HepG2 (cell line): ENCODE measurements around the gene MAP1LC3A. TPM values are rescaled to one million over a fixed set of nuclear protein-coding genes. Genes with fewer than 3 reads are reported as not detected.

Experiments
- ATAC-seq: fragments of 200-7000 bp; cut with Tn5 transposase; 3 replicates; pipeline ENCODE4 v1.9.1; 2020; ENCODE audit warnings: mild to moderate bottlenecking, moderate library complexity
- BruUV-seq: library from RNA; stranded (reverse); fragments of 400-500 nt; replicated peaks from 2 replicates; lab custom pipeline; 2021; lab: Mats Ljungman, UMichigan
- CTCF ChIA-PET: fragments of 300-600 bp; formaldehyde crosslinking; extraction: SDS; loops from one replicate; lab custom pipeline; 2021; ENCODE audit warnings: low total read pairs, inconsistent platforms, low intra/inter-chr PET ratio; lab: Yijun Ruan, JAX
- POLR2A ChIA-PET: fragments of 350-600 bp; sonication (Branson Sonifier 250); formaldehyde crosslinking; loops from one replicate; lab custom pipeline; 2020; ENCODE audit warnings: antibody characterized with exemption, inconsistent platforms; lab: Yijun Ruan, JAX
- DNase-seq: peaks from one replicate; pipeline ENCODE4 v3.0.0-alpha.2; 2015; ENCODE audit warnings: low spot score
- FAIRE-seq: peaks from 3 replicates; lab custom pipeline; 2011; peaks lifted over from hg19 to GRCh38; lab: Jason Lieb, UNC
- H2AFZ ChIP-seq: one replicate; pipeline ENCODE4 v1.6.1; 2011; ENCODE audit warnings: low read length, inconsistent platforms
- H3K27ac ChIP-seq: fragments of 300-600 bp; 3 replicates; pipeline ENCODE4 v1.8.0; 2011; ENCODE audit warnings: mixed run types, mild to moderate bottlenecking, mixed read lengths, low read length, inconsistent platforms; ENCODE audit not compliant: insufficient read depth; ENCODE audit errors: extremely low read length
- H3K27me3 ChIP-seq, 2 experiments: fragments of 200-600 bp in 1 of 2; 2 replicates in 1 of 2; 3 replicates in 1 of 2; pipeline versions ENCODE4 v1.6.0 to v1.8.0; 2011; ENCODE audit warnings: low read length in 2 of 2, mild to moderate bottlenecking in 2 of 2, moderate library complexity in 2 of 2, inconsistent platforms in 1 of 2; ENCODE audit not compliant: insufficient read depth in 2 of 2, control insufficient read depth in 1 of 2
- H3K36me3 ChIP-seq, 2 experiments: fragments of 200-600 bp in 1 of 2; replicated peaks in 1 of 2; 2 replicates in 1 of 2; 3 replicates in 1 of 2; pipeline versions ENCODE4 v1.5.1 to v1.8.0; 2011; ENCODE audit warnings: low read length in 2 of 2, inconsistent platforms in 1 of 2; ENCODE audit not compliant: insufficient read depth in 2 of 2, control insufficient read depth in 1 of 2
- H3K4me1 ChIP-seq: 2 replicates; pipeline ENCODE4 v1.5.1; 2012; ENCODE audit warnings: low read length, inconsistent platforms; ENCODE audit not compliant: insufficient read depth
- H3K4me2 ChIP-seq: 2 replicates; pipeline ENCODE4 v1.6.0; 2011; ENCODE audit warnings: low read depth, low read length, inconsistent platforms
- H3K4me3 ChIP-seq, 3 experiments: fragments of 200-600 bp in 1 of 3; sonication (generic), shearing (Covaris generic) in 1 of 3; replicated peaks in 1 of 3; 2 replicates each; pipeline ENCODE4 v1.5.1; 2011 to 2016; ENCODE audit warnings: low read length in 3 of 3, inconsistent platforms in 2 of 3, low read depth in 2 of 3, mild to moderate bottlenecking in 2 of 3, control low read depth in 1 of 3, mixed read lengths in 1 of 3; ENCODE audit not compliant: insufficient read depth in 1 of 3
- H3K79me2 ChIP-seq: one replicate; pipeline ENCODE4 v1.6.1; 2011; ENCODE audit warnings: low read length, inconsistent platforms; ENCODE audit not compliant: insufficient read depth
- H3K9ac ChIP-seq: 2 replicates; pipeline ENCODE4 v1.6.0; 2011; ENCODE audit warnings: mild to moderate bottlenecking, low read depth, low read length, inconsistent platforms; ENCODE audit not compliant: insufficient read depth
- H3K9me3 ChIP-seq: 2 replicates; pipeline ENCODE4 v1.5.1; 2012; ENCODE audit warnings: mild to moderate bottlenecking, low read length
- H4K20me1 ChIP-seq: 2 replicates; pipeline ENCODE4 v1.6.0; 2011; ENCODE audit warnings: inconsistent platforms, mild to moderate bottlenecking, low read length, moderate library complexity; ENCODE audit not compliant: insufficient read depth
- FLYWCH1 ChIP-seq: sonication (generic); formaldehyde crosslinking; IDR thresholded peaks from 2 replicates; pipeline ENCODE4 v1.8.1; 2023; ENCODE audit warnings: mild to moderate bottlenecking, missing genetic modification reagents
- HHEX ChIP-seq: IDR thresholded peaks from 2 replicates; pipeline ENCODE4 v1.6.1; 2016; ENCODE audit warnings: control low read depth
- POLR2A ChIP-seq, 2 experiments: IDR thresholded peaks; 2 replicates each; pipeline ENCODE4 v1.6.1; 2011; ENCODE audit warnings: low read depth in 2 of 2, low read length in 2 of 2, mild to moderate bottlenecking in 1 of 2, moderate library complexity in 1 of 2; ENCODE audit not compliant: insufficient read depth in 1 of 2
- ZFP62 ChIP-seq: sonication (generic); formaldehyde crosslinking; IDR thresholded peaks from 2 replicates; pipeline ENCODE4 v1.4.0; 2020; ENCODE audit warnings: missing genetic modification reagents
- ZMYM3 ChIP-seq: sonication (generic); formaldehyde crosslinking; IDR thresholded peaks from 2 replicates; pipeline ENCODE4 v1.5.1; 2020; ENCODE audit warnings: mild to moderate bottlenecking, missing genetic modification reagents
- ZNF3 ChIP-seq: IDR thresholded peaks from 2 replicates; pipeline ENCODE4 v1.7.0; 2017; ENCODE audit warnings: inconsistent platforms
- ZNF563 ChIP-seq: sonication (generic); formaldehyde crosslinking; IDR thresholded peaks from 2 replicates; pipeline ENCODE4 v1.8.0; 2022; ENCODE audit warnings: mild to moderate bottlenecking, moderate library complexity, missing genetic modification reagents
- WGBS: methylation state at CpG from one replicate; pipeline ENCODE4 v1.1.6; 2017; ENCODE audit warnings: low lambda C conversion rate; 5-methylcytosine and 5-hydroxymethylcytosine counted together
- in situ Hi-C: cut with HindIII; loops from 2 replicates; pipeline ENCODE4 v1.10.0; 2017; ENCODE audit warnings: low pct_unique_long_range_greater_than_20kb; ENCODE audit not compliant: extremely low pct_ligation_motif_present
- intact Hi-C: fragments of 100-400 bp; cut with micrococcal nuclease; formaldehyde crosslinking; loops from one replicate; pipeline ENCODE4 v1.10.0; 2022; ENCODE audit not compliant: unreplicated experiment
- polyA plus RNA-seq, 8 experiments: library from polyadenylated mRNA; depleted of rRNA in 3 of 8; stranded (reverse) in 7 of 8; unstranded in 1 of 8; fragments of >200 nt; fragmentation: Illumina TruSeq in 4 of 8; extraction: Trizol in 4 of 8; gene quantifications; 2 replicates each; pipeline versions ENCODE4 v1.2.1 to v1.2.3, GENCODE V29; 2011 to 2016; ENCODE audit warnings: low read depth in 4 of 8, missing spikeins in 1 of 8, mixed read lengths in 1 of 8; ENCODE audit not compliant: insufficient read depth in 1 of 8
- total RNA-seq, 5 experiments: library from RNA; depleted of rRNA; stranded (reverse); fragments of >200 nt; fragmentation: Illumina TruSeq; extraction: Trizol; gene quantifications; 2 replicates each; pipeline ENCODE4 v1.2.3, GENCODE V29; 2016; ENCODE audit warnings: low read depth in 1 of 5
- TF ChIP-seq, protein P1 (sequence below): sonication (generic); formaldehyde crosslinking; IDR thresholded peaks from 2 replicates; pipeline ENCODE4 v1.4.0; 2020; ENCODE audit warnings: missing genetic modification reagents
- TF ChIP-seq, protein P2 (sequence below): fragments of 450-650 bp; IDR thresholded peaks from 2 replicates; pipeline ENCODE4 v1.6.1; 2016
- TF ChIP-seq, protein P3 (sequence below): sonication (generic); formaldehyde crosslinking; IDR thresholded peaks from 2 replicates; pipeline ENCODE4 v1.5.0; 2020; ENCODE audit warnings: mild to moderate bottlenecking, missing genetic modification reagents, borderline replicate concordance

MAP1LC3A gene
- total and polyA plus RNA-seq, 2 of the 13 experiments (the other 11 are each of a cell fraction or from before 2014, with no cell fraction given): not detected

DNA sequence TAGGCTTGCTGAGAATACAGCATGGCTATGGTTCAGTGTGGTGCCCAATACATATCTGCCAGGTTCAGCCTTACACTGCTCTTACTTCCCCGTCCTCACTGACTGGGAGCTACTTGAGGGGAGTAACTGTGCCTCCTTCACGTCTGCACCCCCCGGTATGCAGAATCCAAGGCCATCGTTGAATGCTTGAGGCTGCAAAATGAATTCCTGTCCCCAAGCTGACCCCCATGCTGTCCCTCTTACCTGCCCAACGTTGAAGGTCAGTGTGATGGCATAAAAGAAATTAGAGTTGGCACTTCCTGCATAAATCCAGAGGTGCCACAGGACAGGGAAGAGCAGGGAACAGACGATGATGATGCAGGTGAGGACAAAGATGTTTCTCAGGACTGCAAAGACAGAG lies 16.3 kb downstream of the MAP1LC3A start (continued):
- TF ChIP-seq, protein P1, sequence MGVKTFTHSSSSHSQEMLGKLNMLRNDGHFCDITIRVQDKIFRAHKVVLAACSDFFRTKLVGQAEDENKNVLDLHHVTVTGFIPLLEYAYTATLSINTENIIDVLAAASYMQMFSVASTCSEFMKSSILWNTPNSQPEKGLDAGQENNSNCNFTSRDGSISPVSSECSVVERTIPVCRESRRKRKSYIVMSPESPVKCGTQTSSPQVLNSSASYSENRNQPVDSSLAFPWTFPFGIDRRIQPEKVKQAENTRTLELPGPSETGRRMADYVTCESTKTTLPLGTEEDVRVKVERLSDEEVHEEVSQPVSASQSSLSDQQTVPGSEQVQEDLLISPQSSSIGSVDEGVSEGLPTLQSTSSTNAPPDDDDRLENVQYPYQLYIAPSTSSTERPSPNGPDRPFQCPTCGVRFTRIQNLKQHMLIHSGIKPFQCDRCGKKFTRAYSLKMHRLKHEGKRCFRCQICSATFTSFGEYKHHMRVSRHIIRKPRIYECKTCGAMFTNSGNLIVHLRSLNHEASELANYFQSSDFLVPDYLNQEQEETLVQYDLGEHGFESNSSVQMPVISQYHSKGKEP (CRISPR knock-in tag): no peak
- no peak for TF ChIP-seq HHEX
- TF ChIP-seq, all 625 proteins: peak for 0

DNA sequence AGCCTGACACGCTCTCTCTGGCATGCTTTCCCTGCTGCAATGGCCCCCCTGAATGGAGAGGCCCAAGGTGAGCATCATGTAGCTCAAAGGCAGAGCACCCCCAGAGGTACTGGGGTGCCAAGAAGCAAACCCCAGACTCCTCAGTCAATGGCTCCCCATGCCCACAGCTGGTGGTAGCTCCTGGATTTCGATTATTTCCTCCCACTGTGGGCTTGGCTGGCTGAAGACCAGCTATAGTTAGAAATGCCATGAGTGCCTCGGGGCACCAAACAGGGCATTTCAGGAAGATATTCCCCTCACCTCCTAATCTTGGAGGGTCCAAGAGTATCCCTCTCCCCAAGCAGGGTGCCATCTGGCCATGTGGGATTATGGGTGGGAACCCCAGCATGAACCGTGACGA lies 16.8 kb downstream of the MAP1LC3A start:
- H3K27me3 ChIP-seq: no peaks in the 10 kb centered on the region
- H3K36me3 ChIP-seq: peaks cover 28 to 59% of the 10 kb centered on the region in 2 experiments
- H3K79me2 ChIP-seq: no peaks in the 10 kb centered on the region
- no peak overlapping the region for H3K4me3 ChIP-seq
- H4K20me1 ChIP-seq: no peaks in the 10 kb centered on the region
- TF ChIP-seq, protein P2, sequence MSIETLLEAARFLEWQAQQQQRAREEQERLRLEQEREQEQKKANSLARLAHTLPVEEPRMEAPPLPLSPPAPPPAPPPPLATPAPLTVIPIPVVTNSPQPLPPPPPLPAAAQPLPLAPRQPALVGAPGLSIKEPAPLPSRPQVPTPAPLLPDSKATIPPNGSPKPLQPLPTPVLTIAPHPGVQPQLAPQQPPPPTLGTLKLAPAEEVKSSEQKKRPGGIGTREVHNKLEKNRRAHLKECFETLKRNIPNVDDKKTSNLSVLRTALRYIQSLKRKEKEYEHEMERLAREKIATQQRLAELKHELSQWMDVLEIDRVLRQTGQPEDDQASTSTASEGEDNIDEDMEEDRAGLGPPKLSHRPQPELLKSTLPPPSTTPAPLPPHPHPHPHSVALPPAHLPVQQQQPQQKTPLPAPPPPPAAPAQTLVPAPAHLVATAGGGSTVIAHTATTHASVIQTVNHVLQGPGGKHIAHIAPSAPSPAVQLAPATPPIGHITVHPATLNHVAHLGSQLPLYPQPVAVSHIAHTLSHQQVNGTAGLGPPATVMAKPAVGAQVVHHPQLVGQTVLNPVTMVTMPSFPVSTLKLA: no peak
- TF ChIP-seq ZMYM3 (CRISPR knock-in tag) (no peak), FLYWCH1 (no peak), ZNF3 (CRISPR knock-in tag) (no peak), ZNF563 (no peak), ZFP62 (CRISPR knock-in tag) (no peak), POLR2A (IDR thresholded peaks at IDR 0.05; ENCODE audit: insufficient read depth in 1 of 2, low read depth in 2 of 2, low read length in 2 of 2) (0 out of 4 replicates have a peak, but pooled peaks of 1 of the 2 experiments have one; percentile 13)
- TF ChIP-seq, protein P3, sequence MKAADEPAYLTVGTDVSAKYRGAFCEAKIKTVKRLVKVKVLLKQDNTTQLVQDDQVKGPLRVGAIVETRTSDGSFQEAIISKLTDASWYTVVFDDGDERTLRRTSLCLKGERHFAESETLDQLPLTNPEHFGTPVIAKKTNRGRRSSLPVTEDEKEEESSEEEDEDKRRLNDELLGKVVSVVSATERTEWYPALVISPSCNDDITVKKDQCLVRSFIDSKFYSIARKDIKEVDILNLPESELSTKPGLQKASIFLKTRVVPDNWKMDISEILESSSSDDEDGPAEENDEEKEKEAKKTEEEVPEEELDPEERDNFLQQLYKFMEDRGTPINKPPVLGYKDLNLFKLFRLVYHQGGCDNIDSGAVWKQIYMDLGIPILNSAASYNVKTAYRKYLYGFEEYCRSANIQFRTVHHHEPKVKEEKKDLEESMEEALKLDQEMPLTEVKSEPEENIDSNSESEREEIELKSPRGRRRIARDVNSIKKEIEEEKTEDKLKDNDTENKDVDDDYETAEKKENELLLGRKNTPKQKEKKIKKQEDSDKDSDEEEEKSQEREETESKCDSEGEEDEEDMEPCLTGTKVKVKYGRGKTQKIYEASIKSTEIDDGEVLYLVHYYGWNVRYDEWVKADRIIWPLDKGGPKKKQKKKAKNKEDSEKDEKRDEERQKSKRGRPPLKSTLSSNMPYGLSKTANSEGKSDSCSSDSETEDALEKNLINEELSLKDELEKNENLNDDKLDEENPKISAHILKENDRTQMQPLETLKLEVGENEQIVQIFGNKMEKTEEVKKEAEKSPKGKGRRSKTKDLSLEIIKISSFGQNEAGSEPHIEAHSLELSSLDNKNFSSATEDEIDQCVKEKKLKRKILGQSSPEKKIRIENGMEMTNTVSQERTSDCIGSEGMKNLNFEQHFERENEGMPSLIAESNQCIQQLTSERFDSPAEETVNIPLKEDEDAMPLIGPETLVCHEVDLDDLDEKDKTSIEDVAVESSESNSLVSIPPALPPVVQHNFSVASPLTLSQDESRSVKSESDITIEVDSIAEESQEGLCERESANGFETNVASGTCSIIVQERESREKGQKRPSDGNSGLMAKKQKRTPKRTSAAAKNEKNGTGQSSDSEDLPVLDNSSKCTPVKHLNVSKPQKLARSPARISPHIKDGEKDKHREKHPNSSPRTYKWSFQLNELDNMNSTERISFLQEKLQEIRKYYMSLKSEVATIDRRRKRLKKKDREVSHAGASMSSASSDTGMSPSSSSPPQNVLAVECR (CRISPR knock-in tag): no peak
- no peak overlapping the region for H2AFZ ChIP-seq
- no peak overlapping the region for H3K4me2 ChIP-seq
- WGBS: 88% methylated on average over 5 of the region's 5 CpGs
- no peak overlapping the region for H3K27ac ChIP-seq
- ATAC-seq: no peak
- intact Hi-C loops (no loop called here), in situ Hi-C loops (loop anchor here (10.0 kb wide), 1 partner anchor 200 kb away; no protein-coding TSS in a partner anchor)
- DNase-seq: no peak
- BruUV-seq: no TSS peak
- H3K9me3 ChIP-seq: no peaks in the 10 kb centered on the region
- CTCF ChIA-PET: no interaction called here
- no peak overlapping the region for H3K9ac ChIP-seq
- POLR2A ChIA-PET: no interaction called here
- H3K4me1 ChIP-seq: no peaks in the 10 kb centered on the region
- FAIRE-seq: no peak
